Urinary bladder (tissue), 4 donors: ENCODE results near the gene MAPRE2. TPM values are rescaled to one million over a fixed set of nuclear protein-coding genes. Genes with fewer than 3 reads are reported as not detected.
"Not testable (repeated sequence)": the region's sequence is repeated elsewhere in the genome, so short reads cannot be mapped to it uniquely, and the experiment has no call there.

Experiments used
- DNase-seq: peaks from one replicate; pipeline ENCODE4 v3.0.0-alpha.2; 2015; ENCODE audit errors: extremely low spot score
- H3K27ac ChIP-seq: one replicate; pipeline ENCODE4 v1.5.1; 2013; ENCODE audit warnings: low read depth, mild to moderate bottlenecking, moderate library complexity
- H3K36me3 ChIP-seq: one replicate; pipeline ENCODE4 v1.6.1; 2013; ENCODE audit warnings: mild to moderate bottlenecking, moderate library complexity; ENCODE audit not compliant: insufficient read depth
- H3K4me1 ChIP-seq: one replicate; pipeline ENCODE4 v1.6.1; 2013; ENCODE audit warnings: mild to moderate bottlenecking, moderate library complexity; ENCODE audit not compliant: insufficient read depth
- H3K4me3 ChIP-seq: one replicate; pipeline ENCODE4 v1.5.1; 2013; ENCODE audit warnings: low read depth, low read length
- WGBS: extraction: QIAGEN DNeasy Blood & Tissue Kit; methylation state at CpG from one replicate; pipeline ENCODE4 v1.1.7; 2013; 5-methylcytosine and 5-hydroxymethylcytosine counted together
- polyA plus RNA-seq: library from polyadenylated mRNA; stranded (reverse); fragments of 200-250 nt; gene quantifications from one replicate; pipeline ENCODE4 v1.2.3, GENCODE V29; 2013
- total RNA-seq: library from RNA; depleted of rRNA; stranded (reverse); fragments of >200 nt; gene quantifications from one replicate; pipeline ENCODE4 v1.2.3, GENCODE V29; 2014
- donor health status: healthy with polysubstance abuse.
- donor health status: healthy.

The MAPRE2 gene
- total and polyA plus RNA-seq, 2 donors = 21.7 to 42.0 TPM

GRCh38 chr18:35136885-35137284 is 95.7 kb downstream of the MAPRE2 start:
- Histone ChIP-seq H3K36me3 (no peaks in the 10 kb centered on the region), H3K4me1 (no peaks in the 10 kb centered on the region), H3K27ac (no peak overlapping the region), H3K4me3 (no peak overlapping the region)
- no peak for DNase-seq
- WGBS = 92% methylated on average over 2 of the region's 2 CpGs

- H3K36me3 ChIP-seq = no peaks in the 10 kb centered on the region
- DNase-seq = no peak
- H3K4me3 ChIP-seq = no peak overlapping the region
- H3K4me1 ChIP-seq = no peaks in the 10 kb centered on the region
- H3K27ac ChIP-seq = no peak overlapping the region
- WGBS = 84% methylated on average over 10 of the region's 10 CpGs
Measured at GRCh38 chr18:35137632-35138031, 96.4 kb downstream of the MAPRE2 start.

- no peak overlapping the region for H3K27ac ChIP-seq
- no peak overlapping the region for H3K4me3 ChIP-seq
- DNase-seq = no peak
- WGBS = 71% methylated on average over 6 of the region's 6 CpGs
- H3K4me1 ChIP-seq = no peaks in the 10 kb centered on the region
- no peaks in the 10 kb centered on the region for H3K36me3 ChIP-seq
Measured at GRCh38 chr18:35138773-35139172, 97.6 kb downstream of the MAPRE2 start.

GRCh38 chr18:35139517-35139916 is 98.3 kb downstream of the MAPRE2 start:
- Histone ChIP-seq H3K36me3 (no peaks in the 10 kb centered on the region), H3K27ac (no peak overlapping the region), H3K4me3 (no peak overlapping the region), H3K4me1 (no peaks in the 10 kb centered on the region)
- no peak for DNase-seq
- WGBS = 94% methylated on average over 3 of the region's 3 CpGs

DNA sequence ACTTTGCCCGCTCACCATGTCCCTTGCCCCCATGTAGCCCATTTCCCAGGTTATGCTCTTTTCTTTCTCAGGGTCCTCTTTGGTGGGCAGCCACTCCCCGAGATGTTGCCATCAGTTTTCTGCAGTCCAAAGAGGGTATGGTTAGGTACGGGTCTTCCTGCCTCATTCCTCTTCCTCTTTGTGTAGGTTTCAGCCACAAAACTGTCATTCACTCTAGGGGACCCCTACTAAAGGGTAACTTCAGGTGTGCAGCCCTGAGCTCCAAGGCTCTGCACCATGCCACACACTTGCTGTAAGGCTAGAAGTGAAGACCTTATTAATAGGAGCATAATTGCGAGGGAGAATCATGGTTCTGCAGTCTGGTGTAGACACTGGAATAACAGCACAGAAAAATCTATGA is 99.9 kb downstream of the MAPRE2 start:
- no peaks in the 10 kb centered on the region for H3K36me3 ChIP-seq
- H3K4me3 ChIP-seq = no peak overlapping the region
- no peak for DNase-seq
- H3K27ac ChIP-seq = no peak overlapping the region
- WGBS = 94% methylated on average over 4 of the region's 4 CpGs
- H3K4me1 ChIP-seq = no peaks in the 10 kb centered on the region

DNA sequence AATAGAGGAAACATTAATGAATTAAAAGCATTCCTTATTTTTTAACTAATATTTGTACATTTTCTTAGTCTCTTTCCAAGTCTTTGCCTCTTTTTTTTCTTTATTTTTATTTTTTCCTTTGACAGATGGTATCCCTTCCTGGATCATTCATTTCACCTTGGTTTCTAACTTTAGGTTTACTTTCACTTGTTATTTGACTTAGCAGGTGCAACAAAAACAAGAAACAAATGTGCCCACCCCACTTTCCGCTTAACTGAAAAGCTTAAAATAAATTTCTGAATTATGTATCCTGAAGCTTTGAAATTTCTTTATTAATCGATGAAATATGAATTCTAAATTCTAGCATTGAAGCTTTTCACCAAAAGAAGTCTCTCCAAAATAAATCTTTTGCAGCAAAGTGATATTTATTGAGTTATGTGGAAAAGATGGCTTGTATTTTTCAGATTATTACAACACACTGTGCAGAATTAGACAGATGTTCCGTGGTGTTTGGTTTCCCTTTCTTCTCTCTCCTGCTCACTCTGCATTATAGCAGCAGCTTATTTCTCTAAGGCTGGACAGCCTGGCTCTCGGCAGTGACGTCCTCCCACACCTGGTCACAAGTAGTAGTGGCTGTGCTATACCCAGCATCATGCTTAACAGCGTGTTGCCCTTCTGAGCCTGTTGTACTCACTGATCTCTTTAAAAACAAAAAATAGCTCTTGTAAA is 100.5 kb downstream of the MAPRE2 start:
- WGBS = 91% methylated on average over 6 of the region's 6 CpGs
- Histone ChIP-seq H3K4me3 (no peak overlapping the region), H3K27ac (no peak overlapping the region), H3K36me3 (no peaks in the 10 kb centered on the region), H3K4me1 (no peaks in the 10 kb centered on the region)
- no peak for DNase-seq

DNA sequence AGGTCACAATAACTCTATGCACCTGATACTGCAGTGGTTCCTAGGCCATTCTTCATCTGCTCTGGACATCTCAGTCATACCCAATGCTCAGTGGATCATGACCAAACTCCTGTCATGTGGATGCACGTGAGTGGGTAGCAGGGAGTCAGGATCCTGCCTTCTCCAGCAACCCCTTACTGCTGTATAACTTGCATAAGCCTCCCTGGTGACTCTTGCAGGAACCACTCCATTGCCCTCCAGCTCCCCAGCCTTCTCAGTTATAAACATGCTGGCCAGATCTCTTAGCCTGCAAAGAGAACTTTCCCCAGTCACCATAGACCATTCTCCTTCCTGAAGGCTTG is 101.0 kb downstream of the MAPRE2 start:
- WGBS = 89% methylated on average over 1 of the region's 1 CpG
- Histone ChIP-seq H3K27ac (no peak overlapping the region), H3K4me1 (no peaks in the 10 kb centered on the region), H3K36me3 (no peaks in the 10 kb centered on the region), H3K4me3 (no peak overlapping the region)
- DNase-seq = no peak

DNA sequence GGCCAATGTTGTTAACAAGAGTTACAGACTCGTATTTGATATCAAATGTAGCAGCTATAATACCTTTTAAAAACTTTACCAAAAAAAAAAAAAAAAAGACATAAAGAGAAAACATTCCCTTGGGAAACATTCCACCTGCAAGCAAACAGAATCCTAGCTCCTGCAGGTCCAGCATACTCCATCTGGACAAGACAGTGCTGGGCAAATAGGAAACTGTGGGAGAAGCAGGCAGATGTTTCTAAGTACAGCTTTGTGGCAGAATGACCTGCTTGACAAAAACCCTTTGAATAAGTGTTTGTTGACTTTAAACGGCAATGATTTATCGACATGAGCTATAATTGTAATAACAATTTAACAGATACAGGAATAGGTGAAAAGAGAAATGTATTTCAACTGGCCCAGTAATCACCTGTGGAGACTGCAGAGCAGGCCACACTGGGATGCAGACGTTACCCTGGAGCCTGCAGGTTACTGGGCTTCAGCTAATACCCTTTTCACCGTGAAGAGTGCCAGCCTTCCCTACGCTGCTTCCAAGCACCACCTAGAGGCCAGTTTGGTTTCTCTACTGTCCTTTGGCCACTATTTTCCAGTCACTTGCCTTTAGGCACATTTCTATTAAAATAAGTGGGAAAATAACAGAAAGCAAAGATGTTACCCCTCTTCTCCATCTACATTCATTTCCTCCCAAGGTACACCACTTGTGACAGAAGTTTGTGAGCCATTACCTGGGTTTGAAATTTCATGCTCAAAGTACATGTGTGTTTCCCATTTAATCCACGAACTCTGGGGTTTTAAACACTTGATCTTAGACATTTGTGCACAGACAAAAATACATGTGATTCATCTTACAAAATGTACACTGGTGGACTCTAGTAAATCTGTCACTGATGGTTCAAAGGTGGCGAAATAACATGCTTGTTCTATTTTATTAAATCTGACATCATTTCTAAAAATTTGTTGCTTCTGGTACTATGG is 102.7 kb downstream of the MAPRE2 start:
- no peak for DNase-seq
- H3K36me3 ChIP-seq = no peaks in the 10 kb centered on the region
- H3K4me3 ChIP-seq = no peak overlapping the region
- H3K27ac ChIP-seq = no peak overlapping the region
- H3K4me1 ChIP-seq = no peaks in the 10 kb centered on the region
- WGBS = 44% methylated on average over 8 of the region's 8 CpGs

DNA sequence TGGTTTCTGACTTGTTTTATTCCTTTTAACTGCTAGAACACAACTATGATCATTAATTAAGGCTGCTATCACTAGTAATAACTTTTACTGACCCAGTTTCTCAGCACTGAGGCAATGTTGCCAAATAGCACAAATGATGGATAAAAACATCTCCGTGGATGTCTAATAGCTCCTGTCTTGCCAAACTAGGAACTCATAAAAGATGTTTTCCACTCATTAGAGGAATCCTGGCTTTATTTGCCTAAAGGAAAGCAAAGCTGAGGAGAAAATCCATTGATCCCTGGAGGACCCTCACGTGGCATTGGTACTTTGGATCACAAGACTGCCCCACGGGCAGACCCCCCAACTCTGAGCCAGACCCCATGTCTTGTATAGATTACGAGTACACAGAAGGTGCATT is 103.5 kb downstream of the MAPRE2 start:
- Histone ChIP-seq H3K36me3 (no peaks in the 10 kb centered on the region), H3K4me3 (no peak overlapping the region), H3K4me1 (no peaks in the 10 kb centered on the region), H3K27ac (no peak overlapping the region)
- no peak for DNase-seq
- WGBS = 58% methylated on average over 4 of the region's 4 CpGs

DNA sequence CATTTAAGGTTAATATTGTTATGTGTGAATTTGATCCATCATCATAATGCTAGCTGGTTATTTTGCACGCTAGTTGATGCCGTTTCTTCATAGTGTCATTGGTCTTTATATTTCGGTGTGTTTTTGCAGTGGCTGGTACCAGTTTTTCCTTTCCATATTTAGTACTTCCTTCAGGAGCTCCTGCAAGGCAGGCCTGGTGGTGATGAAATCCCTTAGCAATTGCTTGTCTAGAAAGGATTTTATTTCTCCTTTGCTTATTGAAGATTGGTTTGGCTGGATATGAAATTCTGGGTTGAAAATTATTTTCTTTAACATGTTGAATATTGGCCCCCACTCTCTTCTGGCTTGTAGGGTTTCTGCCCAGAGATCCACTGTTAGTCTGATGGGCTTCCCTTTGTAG is 109.0 kb downstream of the MAPRE2 start:
- not testable (repeated sequence) for DNase-seq, H3K4me1 ChIP-seq, H3K4me3 ChIP-seq, H3K27ac ChIP-seq, H3K36me3 ChIP-seq
- WGBS = 97% methylated on average over 3 of the region's 3 CpGs

DNA sequence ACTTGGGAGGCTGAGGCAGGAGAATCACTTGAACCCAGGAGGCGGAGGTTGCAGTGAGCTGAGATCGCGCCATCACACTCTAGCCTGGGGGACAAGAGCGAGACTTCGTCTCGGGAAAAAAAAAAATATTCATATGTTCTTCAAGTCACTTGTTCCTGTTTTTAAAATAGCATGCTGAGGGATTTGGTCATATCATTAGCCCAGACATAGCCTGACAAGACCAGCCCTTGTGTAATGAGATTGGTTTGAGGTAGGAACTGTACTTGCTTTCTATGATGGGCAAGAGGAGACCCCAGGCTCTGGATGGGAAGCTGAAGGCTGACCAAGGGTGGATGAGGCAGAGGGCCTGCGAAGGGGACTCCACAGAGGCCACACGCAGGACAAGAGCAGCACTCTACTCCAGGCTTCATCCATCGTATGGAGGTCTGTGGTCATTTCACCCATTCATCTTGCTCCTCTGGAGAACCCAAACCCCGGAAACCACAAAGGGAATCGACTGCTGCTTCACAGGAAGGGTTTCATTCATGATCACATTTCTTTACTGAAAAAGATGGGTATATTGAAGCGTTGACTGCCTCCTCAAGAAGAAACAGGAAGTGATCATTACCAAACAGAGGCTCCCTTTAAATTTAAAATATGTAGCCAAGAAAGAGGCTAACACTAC is 112.5 kb downstream of the MAPRE2 start:
- Histone ChIP-seq H3K4me3 (no peak overlapping the region), H3K36me3 (no peaks in the 10 kb centered on the region), H3K27ac (no peak overlapping the region), H3K4me1 (no peaks in the 10 kb centered on the region)
- DNase-seq = no peak
- 92% methylated on average over 12 of the region's 12 CpGs for WGBS

GRCh38 chr18:35155398-35156117 is 114.3 kb downstream of the MAPRE2 start:
- WGBS = 23% methylated on average over 8 of the region's 8 CpGs
- no peak overlapping the region for H3K27ac ChIP-seq

DNA sequence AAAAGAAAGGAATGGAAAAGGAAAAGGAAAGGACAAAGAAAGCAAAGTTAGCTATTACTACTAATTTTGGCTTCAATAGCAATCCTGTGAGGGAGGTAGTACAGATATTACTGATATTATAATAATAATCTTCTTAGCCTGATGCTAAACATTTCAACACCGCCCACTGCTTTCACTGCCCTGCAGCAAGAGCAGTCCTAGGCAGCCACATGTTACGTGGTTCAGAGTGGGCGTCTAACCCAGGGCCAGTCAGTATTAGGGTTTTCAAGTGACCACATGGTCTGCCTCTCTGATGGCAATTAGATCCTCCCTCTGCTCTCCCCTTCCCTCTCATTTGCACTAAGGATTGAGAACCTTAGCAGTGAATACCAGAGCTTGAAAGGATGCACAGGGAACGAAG is 116.0 kb downstream of the MAPRE2 start:
- no peak for DNase-seq
- H3K27ac ChIP-seq = no peak overlapping the region
- 90% methylated on average over 4 of the region's 4 CpGs for WGBS
- H3K4me3 ChIP-seq = no peak overlapping the region
- H3K4me1 ChIP-seq = no peaks in the 10 kb centered on the region
- no peaks in the 10 kb centered on the region for H3K36me3 ChIP-seq

More at GRCh38 chr18:35155398-35156117, 114.3 kb downstream of the MAPRE2 start:
- H3K36me3 ChIP-seq = no peaks in the 10 kb centered on the region
- no peak overlapping the region for H3K4me3 ChIP-seq
- DNase-seq = no peak
- H3K4me1 ChIP-seq = no peaks in the 10 kb centered on the region
